ENCODE results near the gene STEAP3. TPM values are rescaled to one million over a fixed set of nuclear protein-coding genes. Genes with fewer than 3 reads are reported as not detected.

Gene STEAP3
- total and polyA plus RNA-seq, 2 donors (not counting 1 experiment from before 2014, with no cell fraction given), result 13.7 to 28.4 TPM

GRCh38 chr2:119255760-119256581 is 32.3 kb downstream of the STEAP3 start:
- Histone ChIP-seq H3K4me3 (replicated peaks in 1 of 4; ENCODE audit: control extremely low read depth in 1 of 4, insufficient read depth in 1 of 4, low read depth in 3 of 4, low read length in 4 of 4) (no peak overlapping the region), H3K4me1 (ENCODE audit: control insufficient read depth, extremely low read depth, insufficient read depth, low read length) (peaks cover 39% of the 10 kb centered on the region), H3K79me2 (ENCODE audit: control insufficient read depth, insufficient read depth, low read length) (no peaks in the 10 kb centered on the region), H3K27ac (ENCODE audit: insufficient read depth, low read length) (peak overlapping the region; percentile 48), H3K27me3 (ENCODE audit: control insufficient read depth, insufficient read depth, low read length) (no peaks in the 10 kb centered on the region), H3K36me3 (ENCODE audit: control insufficient read depth, insufficient read depth, low read length) (peaks cover 4% of the 10 kb centered on the region), H3K4me2 (ENCODE audit: extremely low read depth, insufficient read depth, low read length) (peak overlapping the region; percentile 4), H2AFZ (ENCODE audit: low read length) (no peak overlapping the region), H3K9ac (ENCODE audit: insufficient read depth, low read length) (no peak overlapping the region), H4K20me1 (ENCODE audit: control insufficient read depth, extremely low read depth, insufficient read depth, low read length) (no peaks in the 10 kb centered on the region), H3K9me3 (ENCODE audit: control insufficient read depth, insufficient read depth, low read depth, low read length) (no peaks in the 10 kb centered on the region)
- DNase-seq (ENCODE audit: low read depth in 2 of 2), result peak; percentile 94 to 96
- no peak for TF ChIP-seq CTCF (conservative IDR thresholded peaks at IDR 0.05 in 1 of 2, IDR thresholded peaks at IDR 0.05 in 1 of 2; ENCODE audit: low read depth in 1 of 2, low read length in 2 of 2)
- TF ChIP-seq EZH2 (IDR thresholded peaks at IDR 0.05; ENCODE audit: low read length, missing control alignments), result no peak

- H3K9ac ChIP-seq (ENCODE audit: insufficient read depth, low read length), result no peak overlapping the region
- H3K4me3 ChIP-seq (replicated peaks in 1 of 4; ENCODE audit: control extremely low read depth in 1 of 4, insufficient read depth in 1 of 4, low read depth in 3 of 4, low read length in 4 of 4), result no peak overlapping the region
- no peaks in the 10 kb centered on the region for H3K9me3 ChIP-seq (ENCODE audit: control insufficient read depth, insufficient read depth, low read depth, low read length)
- no peaks in the 10 kb centered on the region for H3K27me3 ChIP-seq (ENCODE audit: control insufficient read depth, insufficient read depth, low read length)
- peaks cover 38% of the 10 kb centered on the region for H3K4me1 ChIP-seq (ENCODE audit: control insufficient read depth, extremely low read depth, insufficient read depth, low read length)
- no peaks in the 10 kb centered on the region for H4K20me1 ChIP-seq (ENCODE audit: control insufficient read depth, extremely low read depth, insufficient read depth, low read length)
- H3K4me2 ChIP-seq (ENCODE audit: extremely low read depth, insufficient read depth, low read length), result no peak overlapping the region
- H2AFZ ChIP-seq (ENCODE audit: low read length), result no peak overlapping the region
- peak overlapping the region; percentile 48 for H3K27ac ChIP-seq (ENCODE audit: insufficient read depth, low read length)
- no peaks in the 10 kb centered on the region for H3K79me2 ChIP-seq (ENCODE audit: control insufficient read depth, insufficient read depth, low read length)
- no peak for DNase-seq (ENCODE audit: low read depth in 2 of 2)
- H3K36me3 ChIP-seq (ENCODE audit: control insufficient read depth, insufficient read depth, low read length), result peaks cover 4% of the 10 kb centered on the region
- TF ChIP-seq CTCF (conservative IDR thresholded peaks at IDR 0.05 in 1 of 2, IDR thresholded peaks at IDR 0.05 in 1 of 2; ENCODE audit: low read depth in 1 of 2, low read length in 2 of 2) (no peak), EZH2 (IDR thresholded peaks at IDR 0.05; ENCODE audit: low read length, missing control alignments) (no peak)
Measured at GRCh38 chr2:119256582-119256921, 32.9 kb downstream of the STEAP3 start.

GRCh38 chr2:119257198-119257597 is 33.6 kb downstream of the STEAP3 start:
- DNase-seq (ENCODE audit: low read depth in 2 of 2), result no peak
- Histone ChIP-seq H3K27me3 (ENCODE audit: control insufficient read depth, insufficient read depth, low read length) (no peaks in the 10 kb centered on the region), H3K4me3 (replicated peaks in 1 of 4; ENCODE audit: control extremely low read depth in 1 of 4, insufficient read depth in 1 of 4, low read depth in 3 of 4, low read length in 4 of 4) (no peak overlapping the region), H2AFZ (ENCODE audit: low read length) (no peak overlapping the region), H3K9ac (ENCODE audit: insufficient read depth, low read length) (no peak overlapping the region), H3K27ac (ENCODE audit: insufficient read depth, low read length) (no peak overlapping the region), H3K79me2 (ENCODE audit: control insufficient read depth, insufficient read depth, low read length) (no peaks in the 10 kb centered on the region), H3K36me3 (ENCODE audit: control insufficient read depth, insufficient read depth, low read length) (peaks cover 4% of the 10 kb centered on the region), H3K9me3 (ENCODE audit: control insufficient read depth, insufficient read depth, low read depth, low read length) (no peaks in the 10 kb centered on the region), H3K4me2 (ENCODE audit: extremely low read depth, insufficient read depth, low read length) (no peak overlapping the region), H4K20me1 (ENCODE audit: control insufficient read depth, extremely low read depth, insufficient read depth, low read length) (no peaks in the 10 kb centered on the region), H3K4me1 (ENCODE audit: control insufficient read depth, extremely low read depth, insufficient read depth, low read length) (peaks cover 32% of the 10 kb centered on the region)
- no peak for TF ChIP-seq EZH2 (IDR thresholded peaks at IDR 0.05; ENCODE audit: low read length, missing control alignments)

All from fibroblast of lung (primary cell).